Activated CD8-positive, alpha-beta memory T cell treated with anti-CD3 and anti-CD28 coated beads, Interleukin-2, amount 10 ng/mL, durations not matched to agents 7 days and 5 days (primary cell): ENCODE results near the gene C1QL2. TPM values are rescaled to one million over a fixed set of nuclear protein-coding genes. Genes with fewer than 3 reads are reported as not detected.

Experiments
- ATAC-seq: fragments of 150-1000 bp; cut with Tn5 transposase; one replicate; pipeline ENCODE4 v1.10.0; 2021; ENCODE audit warnings: moderate library complexity
- CTCF ChIA-PET: fragments of 350-600 bp; sonication (Branson Sonifier 250); formaldehyde crosslinking; loops from one replicate; lab custom pipeline; 2021; ENCODE audit warnings: antibody characterized with exemption; lab: Charles Lee
- DNase-seq: peaks from one replicate; pipeline ENCODE4 v3.0.0-alpha.2; 2020
- H3K27ac Mint-ChIP-seq: one replicate; pipeline ENCODE4 v1.8.0; 2021; ENCODE audit warnings: mild to moderate bottlenecking, mixed read lengths
- H3K27me3 Mint-ChIP-seq: one replicate; pipeline ENCODE4 v1.8.0; 2021; ENCODE audit warnings: mixed read lengths
- H3K36me3 Mint-ChIP-seq: one replicate; pipeline ENCODE4 v1.8.0; 2021; ENCODE audit warnings: mild to moderate bottlenecking, mixed read lengths
- H3K4me1 Mint-ChIP-seq: one replicate; pipeline ENCODE4 v1.8.0; 2021; ENCODE audit warnings: mixed read lengths
- H3K4me3 Mint-ChIP-seq: one replicate; pipeline ENCODE4 v1.8.0; 2021; ENCODE audit warnings: mild to moderate bottlenecking, moderate library complexity, mixed read lengths
- H3K9me3 Mint-ChIP-seq: one replicate; pipeline ENCODE4 v1.8.0; 2022; ENCODE audit warnings: low read depth, mixed read lengths
- total RNA-seq, 2 experiments: library from RNA; stranded (reverse); gene quantifications; one replicate each; pipeline ENCODE4 v1.2.3, GENCODE V29; 2021

The C1QL2 gene
- total RNA-seq, 2 experiments from 2014 or later = not detected

DNA sequence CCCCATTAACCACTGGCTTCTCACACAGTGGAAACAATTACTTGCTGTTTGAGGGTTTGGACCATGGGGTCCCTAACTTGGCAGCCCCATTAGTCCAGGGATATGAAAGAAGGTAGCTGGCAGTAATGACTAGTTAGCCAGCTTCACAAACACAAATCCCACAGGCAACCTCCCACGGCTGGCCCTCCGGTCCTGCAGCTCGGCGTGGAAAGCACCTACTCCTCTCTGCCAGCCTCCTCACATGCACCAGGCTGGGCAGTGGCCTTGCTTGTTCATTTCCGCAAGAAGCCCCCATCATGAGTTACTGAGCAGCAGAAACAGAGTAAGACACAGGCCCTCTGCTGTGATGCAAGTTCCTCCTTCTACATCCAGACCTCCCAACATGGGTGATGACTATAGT lies 13.7 kb downstream of the C1QL2 start:
- Mint-ChIP-seq H3K9me3 (no peaks in the 10 kb centered on the region), H3K36me3 (no peaks in the 10 kb centered on the region), H3K4me3 (no peak overlapping the region), H3K27ac (no peak overlapping the region), H3K4me1 (no peaks in the 10 kb centered on the region), H3K27me3 (no peaks in the 10 kb centered on the region)
- CTCF ChIA-PET = no interaction called here
- ATAC-seq (no peak), DNase-seq (no peak)

DNA sequence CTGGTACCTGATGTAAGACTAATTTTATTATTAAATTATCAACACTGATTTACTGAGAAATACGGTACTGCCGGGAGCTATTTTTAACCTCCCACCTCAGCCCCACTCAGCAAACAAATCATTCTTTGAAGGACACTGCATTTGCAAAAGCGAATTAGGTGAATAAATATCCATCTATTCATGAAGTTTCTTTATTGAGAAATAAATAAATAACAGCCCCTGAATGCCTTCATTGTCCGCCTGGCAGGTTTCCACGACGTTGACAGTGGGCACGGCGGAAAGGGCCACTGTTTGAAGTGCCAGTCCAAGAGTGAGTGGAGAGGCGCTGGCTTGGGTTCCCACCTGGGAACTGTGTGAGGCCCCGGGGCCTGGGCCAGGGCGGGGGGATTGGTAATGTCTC lies 15.7 kb downstream of the C1QL2 start:
- DNase-seq (no peak), ATAC-seq (no peak)
- Mint-ChIP-seq H3K27ac (no peak overlapping the region), H3K4me3 (no peak overlapping the region), H3K4me1 (no peaks in the 10 kb centered on the region), H3K27me3 (no peaks in the 10 kb centered on the region), H3K36me3 (no peaks in the 10 kb centered on the region), H3K9me3 (no peaks in the 10 kb centered on the region)
- CTCF ChIA-PET = no interaction called here

- no peak overlapping the region for H3K27ac Mint-ChIP-seq
- no peaks in the 10 kb centered on the region for H3K27me3 Mint-ChIP-seq
- H3K36me3 Mint-ChIP-seq = no peaks in the 10 kb centered on the region
- H3K4me1 Mint-ChIP-seq = no peaks in the 10 kb centered on the region
- DNase-seq = no peak
- CTCF ChIA-PET = no interaction called here
- no peak for ATAC-seq
- H3K4me3 Mint-ChIP-seq = no peak overlapping the region
- no peaks in the 10 kb centered on the region for H3K9me3 Mint-ChIP-seq
Observed at GRCh38 chr2:119137502-119137901, 21.0 kb downstream of the C1QL2 start.

DNA sequence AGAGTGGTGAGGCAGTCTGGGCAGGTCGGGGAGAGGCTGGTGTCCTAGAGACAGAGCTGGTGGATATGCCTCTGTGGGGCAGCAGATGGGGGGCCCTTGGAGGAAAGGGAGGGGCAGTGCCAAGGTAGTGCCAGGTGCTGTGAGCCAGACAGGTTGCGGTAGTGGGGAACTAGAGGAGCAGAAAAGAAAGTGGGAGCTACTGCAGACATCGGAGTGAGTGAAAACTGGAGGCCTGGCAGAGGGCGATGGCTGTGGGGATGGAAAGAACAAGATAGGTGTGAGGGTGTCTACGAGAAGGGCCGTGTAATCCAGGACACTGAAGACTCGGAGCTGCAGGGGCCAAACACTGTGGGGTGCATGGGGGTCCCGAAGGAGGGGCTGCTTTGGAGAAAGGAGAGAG lies 21.7 kb downstream of the C1QL2 start:
- Mint-ChIP-seq H3K9me3 (no peaks in the 10 kb centered on the region), H3K36me3 (no peaks in the 10 kb centered on the region), H3K27ac (no peak overlapping the region), H3K27me3 (no peaks in the 10 kb centered on the region), H3K4me3 (no peak overlapping the region), H3K4me1 (no peaks in the 10 kb centered on the region)
- ATAC-seq (no peak), DNase-seq (no peak)
- CTCF ChIA-PET = no interaction called here

DNA sequence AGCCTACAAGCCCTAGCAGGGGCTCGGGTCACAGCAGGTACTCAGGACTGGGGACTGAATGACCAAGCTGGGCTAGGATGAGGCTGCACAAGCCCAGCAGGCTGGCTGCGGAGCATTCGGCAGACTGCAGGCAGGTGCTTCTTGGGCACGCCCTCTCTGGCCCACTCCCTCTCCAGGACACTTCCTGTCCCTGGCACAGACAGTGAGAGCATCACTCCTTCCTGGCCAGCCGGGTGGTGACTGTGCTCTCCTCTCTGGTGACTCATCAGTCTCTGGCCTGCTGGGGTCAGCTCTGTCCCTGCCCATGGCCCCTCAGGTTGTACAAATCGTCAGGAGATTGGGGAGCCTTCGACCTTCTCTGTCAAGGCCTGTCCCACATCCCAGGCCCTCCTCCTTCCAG lies 22.5 kb downstream of the C1QL2 start:
- Mint-ChIP-seq H3K4me3 (no peak overlapping the region), H3K36me3 (no peaks in the 10 kb centered on the region), H3K9me3 (no peaks in the 10 kb centered on the region), H3K27ac (no peak overlapping the region), H3K4me1 (no peaks in the 10 kb centered on the region), H3K27me3 (no peaks in the 10 kb centered on the region)
- DNase-seq = no peak
- CTCF ChIA-PET = no interaction called here
- ATAC-seq = no peak

DNA sequence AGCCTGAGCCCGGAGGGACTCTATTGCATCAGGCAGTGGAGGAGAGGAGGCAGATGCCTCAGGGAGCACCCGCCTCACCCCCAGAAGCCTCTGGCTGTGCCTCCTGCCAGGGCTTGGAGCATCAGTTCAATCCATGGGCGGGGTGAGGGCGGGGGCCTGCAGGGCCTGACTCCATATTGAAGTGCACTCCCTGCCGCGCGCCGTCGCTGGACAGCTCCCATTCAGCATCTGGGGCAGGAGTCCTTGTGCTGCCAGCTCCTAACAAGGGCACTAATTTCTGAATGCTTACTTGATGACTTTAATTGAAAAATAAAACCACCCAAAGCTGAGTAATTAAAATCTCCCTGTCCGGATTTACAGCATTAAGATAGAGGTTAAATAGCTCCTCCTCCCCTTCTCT lies 23.8 kb downstream of the C1QL2 start:
- ATAC-seq = no peak
- no peak for DNase-seq
- Mint-ChIP-seq H3K4me1 (no peaks in the 10 kb centered on the region), H3K9me3 (no peaks in the 10 kb centered on the region), H3K4me3 (no peak overlapping the region), H3K36me3 (no peaks in the 10 kb centered on the region), H3K27me3 (no peaks in the 10 kb centered on the region), H3K27ac (no peak overlapping the region)
- CTCF ChIA-PET = no interaction called here

DNA sequence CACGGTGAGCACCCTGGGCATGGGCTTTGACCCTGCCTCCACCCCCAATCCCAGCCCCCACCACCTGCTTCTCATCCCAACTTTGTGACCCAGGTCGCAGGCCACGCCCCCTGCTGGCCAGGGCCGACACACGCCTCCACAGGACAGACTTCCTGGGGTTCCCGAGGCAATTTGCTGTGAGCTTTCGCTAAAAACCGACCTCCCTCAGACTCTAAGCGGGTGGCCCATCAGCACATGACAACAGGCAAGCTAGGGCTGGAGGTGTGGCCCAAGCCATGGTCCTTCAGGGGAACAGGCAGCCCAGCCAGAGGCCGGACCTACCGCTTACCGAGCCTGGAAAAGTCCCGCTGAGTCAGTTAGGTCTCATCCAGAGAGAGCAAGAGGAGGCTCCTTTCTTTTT lies 31.9 kb downstream of the C1QL2 start:
- no peaks in the 10 kb centered on the region for H3K36me3 Mint-ChIP-seq
- no peak overlapping the region for H3K27ac Mint-ChIP-seq
- DNase-seq (peak; percentile 42), ATAC-seq (no peak)
- H3K9me3 Mint-ChIP-seq = no peaks in the 10 kb centered on the region
- CTCF ChIA-PET = interaction anchor here (2.2 kb wide), 1 partner anchor 245 kb away, joined by 10 read pairs; no protein-coding TSS in a partner anchor
- no peaks in the 10 kb centered on the region for H3K27me3 Mint-ChIP-seq
- H3K4me3 Mint-ChIP-seq = no peak overlapping the region
- H3K4me1 Mint-ChIP-seq = no peaks in the 10 kb centered on the region

DNA sequence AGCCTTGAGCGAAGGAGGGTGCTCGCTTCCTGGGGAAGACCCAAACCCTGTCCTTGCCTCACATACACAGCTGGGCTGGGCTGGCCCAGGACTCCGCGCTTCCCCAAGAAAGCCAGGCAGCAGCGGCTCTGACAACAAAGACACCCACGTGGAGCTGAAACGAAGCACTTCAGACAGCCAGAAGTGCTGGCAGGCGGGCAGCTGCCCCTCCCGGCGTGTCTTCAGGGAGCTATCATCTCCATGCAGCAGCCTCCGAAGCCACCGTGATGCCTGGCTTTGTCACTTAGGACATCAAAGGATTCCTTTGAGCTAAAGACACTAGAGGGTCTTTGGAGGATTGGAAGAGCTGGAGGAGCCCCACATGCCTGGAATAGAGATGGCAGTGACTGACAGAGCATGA lies 35.2 kb downstream of the C1QL2 start:
- Mint-ChIP-seq H3K27me3 (no peaks in the 10 kb centered on the region), H3K36me3 (no peaks in the 10 kb centered on the region), H3K27ac (no peak overlapping the region), H3K4me3 (no peak overlapping the region), H3K4me1 (no peaks in the 10 kb centered on the region), H3K9me3 (no peaks in the 10 kb centered on the region)
- ATAC-seq (no peak), DNase-seq (no peak)
- CTCF ChIA-PET = interaction anchor here (1.2 kb wide), 1 partner anchor 17 kb away, joined by 3 read pairs; no protein-coding TSS in a partner anchor

GRCh38 chr2:119122663-119123062 lies 35.9 kb downstream of the C1QL2 start:
- H3K27me3 Mint-ChIP-seq = no peaks in the 10 kb centered on the region
- no peaks in the 10 kb centered on the region for H3K9me3 Mint-ChIP-seq
- no peaks in the 10 kb centered on the region for H3K36me3 Mint-ChIP-seq
- H3K27ac Mint-ChIP-seq = no peak overlapping the region
- H3K4me1 Mint-ChIP-seq = no peaks in the 10 kb centered on the region
- H3K4me3 Mint-ChIP-seq = no peak overlapping the region
- CTCF ChIA-PET = interaction anchor here (1.2 kb wide), 1 partner anchor 16 kb away, joined by 3 read pairs; no protein-coding TSS in a partner anchor
- DNase-seq = no peak
- no peak for ATAC-seq

- CTCF ChIA-PET = no interaction called here
- Mint-ChIP-seq H3K36me3 (no peaks in the 10 kb centered on the region), H3K4me1 (no peaks in the 10 kb centered on the region), H3K27ac (no peak overlapping the region), H3K27me3 (no peaks in the 10 kb centered on the region), H3K4me3 (no peak overlapping the region), H3K9me3 (no peaks in the 10 kb centered on the region)
- ATAC-seq = no peak
- no peak for DNase-seq
Observed at GRCh38 chr2:119119999-119120756, 38.4 kb downstream of the C1QL2 start.

- no peaks in the 10 kb centered on the region for H3K27me3 Mint-ChIP-seq
- H3K9me3 Mint-ChIP-seq = no peaks in the 10 kb centered on the region
- H3K4me1 Mint-ChIP-seq = no peaks in the 10 kb centered on the region
- CTCF ChIA-PET = no interaction called here
- ATAC-seq = no peak
- no peak overlapping the region for H3K4me3 Mint-ChIP-seq
- DNase-seq = peak; percentile 12
- no peak overlapping the region for H3K27ac Mint-ChIP-seq
- H3K36me3 Mint-ChIP-seq = no peaks in the 10 kb centered on the region
Observed at GRCh38 chr2:119119076-119119785, 39.3 kb downstream of the C1QL2 start.

DNA sequence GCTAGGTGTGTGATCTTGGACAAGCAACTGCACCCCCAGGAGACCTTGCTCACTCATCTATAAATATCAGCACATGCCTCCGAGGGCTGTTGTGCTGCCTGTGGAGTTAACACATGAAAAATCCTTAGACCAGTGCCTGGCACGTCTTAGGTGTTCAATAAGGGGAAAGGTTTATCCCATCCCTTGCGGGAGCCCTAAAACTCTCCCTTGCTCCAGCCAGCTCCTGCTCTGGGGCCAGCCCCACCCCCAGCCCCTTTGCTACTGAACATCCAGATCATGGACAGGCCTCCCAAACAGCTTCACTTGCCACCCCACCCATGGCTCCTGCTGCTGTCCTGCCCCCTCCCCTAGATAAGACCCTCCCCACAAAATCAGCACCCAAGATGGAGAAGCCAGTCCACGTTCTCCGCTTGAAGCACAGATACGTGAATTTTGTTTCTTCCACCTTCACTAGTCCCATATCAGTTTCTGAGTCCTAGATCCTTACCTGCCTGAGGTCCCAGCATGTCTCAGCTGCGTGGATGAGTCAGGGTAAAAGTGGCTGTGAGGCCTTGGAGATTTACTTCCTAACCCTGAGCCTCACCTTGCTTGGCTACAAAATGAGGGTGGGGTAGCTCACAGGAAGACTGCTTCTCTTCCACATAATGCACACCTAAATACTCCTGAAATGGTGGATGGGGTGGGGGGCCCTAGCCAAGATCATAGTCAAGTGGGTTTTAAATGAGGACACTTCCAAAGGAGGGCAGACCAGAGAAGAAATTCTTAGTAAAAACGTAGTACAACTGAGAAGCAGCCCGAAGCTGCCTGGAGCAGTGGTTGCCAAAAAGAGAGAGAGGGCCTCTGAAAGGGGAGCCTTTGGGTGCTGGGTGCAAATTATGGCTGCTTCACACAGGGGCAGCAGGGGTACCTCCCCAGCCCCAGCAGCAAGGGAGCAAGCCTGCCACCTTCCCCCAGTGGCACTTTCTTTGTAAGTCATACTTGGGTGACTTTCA lies 40.4 kb downstream of the C1QL2 start:
- DNase-seq (peak; percentile 11), ATAC-seq (no peak)
- no peak overlapping the region for H3K4me3 Mint-ChIP-seq
- H3K27ac Mint-ChIP-seq = no peak overlapping the region
- H3K36me3 Mint-ChIP-seq = no peaks in the 10 kb centered on the region
- CTCF ChIA-PET = no interaction called here
- no peaks in the 10 kb centered on the region for H3K4me1 Mint-ChIP-seq
- no peaks in the 10 kb centered on the region for H3K27me3 Mint-ChIP-seq
- no peaks in the 10 kb centered on the region for H3K9me3 Mint-ChIP-seq

GRCh38 chr2:119117408-119117807 lies 41.1 kb downstream of the C1QL2 start:
- CTCF ChIA-PET = no interaction called here
- H3K27me3 Mint-ChIP-seq = no peaks in the 10 kb centered on the region

More at GRCh38 chr2:119117408-119117807, 41.1 kb downstream of the C1QL2 start:
- H3K4me3 Mint-ChIP-seq = no peak overlapping the region
- H3K9me3 Mint-ChIP-seq = no peaks in the 10 kb centered on the region
- peak; percentile 4 for DNase-seq
- no peaks in the 10 kb centered on the region for H3K4me1 Mint-ChIP-seq
- no peaks in the 10 kb centered on the region for H3K36me3 Mint-ChIP-seq
- no peak overlapping the region for H3K27ac Mint-ChIP-seq
- no peak for ATAC-seq
